ENCODE measurements around the gene ZNF420.
A peak's percentile ranks its signal among the peaks of the same experiment; 100 is the strongest.

The ZNF420 gene

GRCh38 chr19:37160153-37160552, 81.9 kb downstream of the ZNF420 start:
- no peak for DNase-seq

- no peak for DNase-seq
Observed at GRCh38 chr19:37165635-37166034, 87.4 kb downstream of the ZNF420 start.

GRCh38 chr19:37172368-37173366, 94.4 kb downstream of the ZNF420 start, which contains the start of gene ZNF585A:
ZNF585A (minus strand) TSS chr19:37172695; CDS start chr19:37169910, 2,785 bp downstream.
- peak; percentile 98 for DNase-seq

All from NCI-H69 (cell line).